ENCODE data around the gene EYA2.

Gene EYA2

GRCh38 chr20:46954490-46955038 lies 59.9 kb downstream of the EYA2 start:
- ATAC-seq: no peak
- TF ChIP-seq GLIS3 (CRISPR knock-in tag; IDR thresholded peaks at IDR 0.05) (no peak), ZFP3 (CRISPR knock-in tag; IDR thresholded peaks at IDR 0.05) (no peak), TOX (CRISPR knock-in tag; IDR thresholded peaks at IDR 0.05; ENCODE audit: borderline replicate concordance) (no peak), ESRRG (CRISPR knock-in tag; IDR thresholded peaks at IDR 0.05) (no peak), BACH2 (CRISPR knock-in tag; IDR thresholded peaks at IDR 0.05; ENCODE audit: borderline replicate concordance) (no peak), POU6F1 (CRISPR knock-in tag; IDR thresholded peaks at IDR 0.05; ENCODE audit: borderline replicate concordance, low read depth) (no peak), RARB (CRISPR knock-in tag; IDR thresholded peaks at IDR 0.05) (no peak), ARNTL (CRISPR knock-in tag; IDR thresholded peaks at IDR 0.05; ENCODE audit: borderline replicate concordance, low read depth) (no peak), ZFP30 (CRISPR knock-in tag; IDR thresholded peaks at IDR 0.05) (no peak), ISL1 (CRISPR knock-in tag; IDR thresholded peaks at IDR 0.05) (no peak), CREB5 (CRISPR knock-in tag; IDR thresholded peaks at IDR 0.05; ENCODE audit: low read depth) (no peak), SNAI2 (CRISPR knock-in tag; IDR thresholded peaks at IDR 0.05) (no peak), ZNF565 (CRISPR knock-in tag; conservative IDR thresholded peaks at IDR 0.05; ENCODE audit: low read depth) (no peak), CSDC2 (CRISPR knock-in tag; IDR thresholded peaks at IDR 0.05) (no peak), PATZ1 (CRISPR knock-in tag; IDR thresholded peaks at IDR 0.05; ENCODE audit: borderline replicate concordance) (no peak), TCF4 (CRISPR knock-in tag; IDR thresholded peaks at IDR 0.05; ENCODE audit: borderline replicate concordance) (no peak), ZNF70 (CRISPR knock-in tag; IDR thresholded peaks at IDR 0.05) (no peak)

- ATAC-seq: no peak
Measured at GRCh38 chr20:46955601-46956556, 61.2 kb downstream of the EYA2 start.

More at GRCh38 chr20:46955601-46956556, 61.2 kb downstream of the EYA2 start:
- no peak for TF ChIP-seq ZNF8 (CRISPR knock-in tag; IDR thresholded peaks at IDR 0.05)
- no peak for TF ChIP-seq POU6F1 (CRISPR knock-in tag; IDR thresholded peaks at IDR 0.05; ENCODE audit: borderline replicate concordance, low read depth)
- TF ChIP-seq GLIS3 (CRISPR knock-in tag; IDR thresholded peaks at IDR 0.05): no peak
- TF ChIP-seq PPARA (CRISPR knock-in tag; IDR thresholded peaks at IDR 0.05; ENCODE audit: borderline replicate concordance): no peak
- TF ChIP-seq TSHZ2 (CRISPR knock-in tag; IDR thresholded peaks at IDR 0.05): no peak
- no peak for TF ChIP-seq ZNF565 (CRISPR knock-in tag; conservative IDR thresholded peaks at IDR 0.05; ENCODE audit: low read depth)
- TF ChIP-seq BACH2 (CRISPR knock-in tag; IDR thresholded peaks at IDR 0.05; ENCODE audit: borderline replicate concordance): no peak
- no peak for TF ChIP-seq ESRRG (CRISPR knock-in tag; IDR thresholded peaks at IDR 0.05)
- no peak for TF ChIP-seq CSDC2 (CRISPR knock-in tag; IDR thresholded peaks at IDR 0.05)
- TF ChIP-seq SNAI2 (CRISPR knock-in tag; IDR thresholded peaks at IDR 0.05): no peak
- TF ChIP-seq ZC3H10 (CRISPR knock-in tag; IDR thresholded peaks at IDR 0.05): no peak
- TF ChIP-seq OSR1 (CRISPR knock-in tag; IDR thresholded peaks at IDR 0.05): no peak
- no peak for TF ChIP-seq ZNF70 (CRISPR knock-in tag; IDR thresholded peaks at IDR 0.05)
- no peak for TF ChIP-seq TOX (CRISPR knock-in tag; IDR thresholded peaks at IDR 0.05; ENCODE audit: borderline replicate concordance)
- no peak for TF ChIP-seq ISL1 (CRISPR knock-in tag; IDR thresholded peaks at IDR 0.05)
- no peak for TF ChIP-seq RARB (CRISPR knock-in tag; IDR thresholded peaks at IDR 0.05)
- TF ChIP-seq CREB5 (CRISPR knock-in tag; IDR thresholded peaks at IDR 0.05; ENCODE audit: low read depth): no peak
- no peak for TF ChIP-seq ARNTL (CRISPR knock-in tag; IDR thresholded peaks at IDR 0.05; ENCODE audit: borderline replicate concordance, low read depth)
- TF ChIP-seq ZFP3 (CRISPR knock-in tag; IDR thresholded peaks at IDR 0.05): no peak

Measured in SK-N-SH treated with all-trans-retinoic acid at 6 μM for 48 hours (cell line).